ENCODE data around the gene EPHB1. TPM values are rescaled to one million over a fixed set of nuclear protein-coding genes. Genes with fewer than 3 reads are reported as not detected.

EPHB1 gene
- polyA plus RNA-seq, 4 donors: 4.4 to 5.9 (median 5.7) TPM

GRCh38 chr3:134901461-134901860 lies 106.4 kb downstream of the EPHB1 start:
- DNase-seq (ENCODE audit: low read depth in 4 of 4, low spot score in 2 of 4): no peak

GRCh38 chr3:134903837-134904236 lies 108.8 kb downstream of the EPHB1 start:
- no peak for DNase-seq (ENCODE audit: low read depth in 4 of 4, low spot score in 2 of 4)

DNA sequence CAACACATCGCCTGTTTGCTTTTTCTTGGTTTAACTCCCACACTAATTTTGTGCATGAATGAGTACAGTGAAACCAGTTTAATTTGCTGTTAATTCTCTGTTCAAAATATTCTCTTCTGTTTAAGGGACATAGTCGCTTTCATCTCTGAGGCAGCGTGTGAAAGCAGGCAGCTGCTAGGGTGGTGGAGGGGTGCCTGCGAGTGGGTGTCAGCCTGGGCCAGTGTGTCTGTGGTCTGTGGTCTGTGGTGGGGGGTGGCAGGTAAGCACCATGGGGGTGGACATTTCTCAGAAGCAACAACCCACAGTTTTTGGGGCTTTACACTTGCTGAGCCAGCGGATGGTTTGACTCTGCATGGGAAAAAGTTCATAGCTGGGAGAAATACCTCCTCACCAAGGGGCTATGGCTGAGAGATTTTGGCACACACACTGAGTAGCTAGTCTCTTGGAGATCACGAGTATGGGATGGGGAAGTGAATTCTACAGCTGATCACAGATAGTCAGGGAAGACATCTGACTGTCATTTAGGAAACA lies 109.2 kb downstream of the EPHB1 start:
- DNase-seq (ENCODE audit: low read depth in 4 of 4, low spot score in 2 of 4): no peak

DNA sequence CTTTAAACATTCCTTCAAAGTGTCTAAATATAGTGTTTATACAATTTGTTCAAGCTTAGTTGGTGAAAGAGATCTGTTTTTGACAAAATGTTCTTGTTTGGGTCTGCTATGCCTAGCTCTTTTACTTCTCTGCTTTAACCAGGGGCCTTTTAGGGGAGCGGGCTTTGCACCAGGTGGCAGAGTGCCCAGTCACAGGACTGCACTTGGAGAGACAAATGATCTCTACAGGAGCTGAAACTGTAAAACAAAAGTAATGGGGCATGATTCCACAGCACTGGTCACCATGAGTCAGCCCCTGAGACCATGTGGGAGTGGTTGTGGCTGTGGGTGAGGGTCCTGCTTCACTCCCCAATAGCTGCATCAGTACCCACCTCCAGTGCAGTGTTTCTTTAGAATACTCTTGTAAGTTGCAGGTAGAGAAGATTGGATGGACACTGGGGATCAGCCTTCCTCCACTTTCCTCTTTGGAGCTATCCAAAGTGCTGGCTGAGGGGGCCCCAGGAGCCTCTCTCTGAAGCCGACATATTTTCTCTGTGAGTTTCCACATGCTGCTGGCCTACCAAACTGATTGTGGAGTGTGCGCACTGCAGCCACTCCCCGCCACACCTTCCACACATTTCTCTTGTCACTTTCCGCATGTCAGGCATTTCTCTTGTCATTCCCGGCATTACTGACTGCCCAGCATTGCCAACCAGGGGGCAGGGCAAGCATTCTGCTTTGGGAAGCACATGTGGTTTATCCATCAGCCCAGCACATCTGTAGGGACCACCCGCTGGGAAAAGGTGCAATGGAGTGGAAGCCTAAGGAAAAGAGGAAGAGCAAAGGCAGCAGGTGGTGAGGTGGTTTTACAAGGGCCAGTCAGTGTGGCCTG lies 110.0 kb downstream of the EPHB1 start:
- DNase-seq (ENCODE audit: low read depth in 4 of 4, low spot score in 2 of 4): no peak

GRCh38 chr3:134905647-134905935 lies 110.5 kb downstream of the EPHB1 start:
- DNase-seq (ENCODE audit: low read depth in 4 of 4, low spot score in 2 of 4): no peak

DNA sequence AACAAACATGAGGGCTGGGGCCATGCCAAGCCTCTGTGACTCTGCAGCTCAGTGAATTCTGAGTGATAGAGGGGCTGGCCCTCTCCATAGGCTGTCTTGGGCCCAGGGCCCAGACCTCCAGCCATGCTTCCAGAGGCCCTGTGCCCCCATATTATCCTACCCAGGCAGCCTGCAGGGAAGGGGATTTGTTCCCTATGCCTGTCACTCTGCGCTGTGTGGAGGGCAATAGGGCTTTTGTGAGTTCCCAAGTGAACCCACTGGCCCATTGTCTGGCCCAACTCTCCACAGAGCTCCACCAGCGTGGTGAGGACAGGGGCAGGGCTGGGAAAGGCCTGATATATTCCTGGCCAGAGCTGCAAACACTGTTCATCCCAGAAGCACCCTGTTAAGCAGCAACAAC lies 113.2 kb downstream of the EPHB1 start:
- no peak for DNase-seq (ENCODE audit: low read depth in 4 of 4, low spot score in 2 of 4)

DNA sequence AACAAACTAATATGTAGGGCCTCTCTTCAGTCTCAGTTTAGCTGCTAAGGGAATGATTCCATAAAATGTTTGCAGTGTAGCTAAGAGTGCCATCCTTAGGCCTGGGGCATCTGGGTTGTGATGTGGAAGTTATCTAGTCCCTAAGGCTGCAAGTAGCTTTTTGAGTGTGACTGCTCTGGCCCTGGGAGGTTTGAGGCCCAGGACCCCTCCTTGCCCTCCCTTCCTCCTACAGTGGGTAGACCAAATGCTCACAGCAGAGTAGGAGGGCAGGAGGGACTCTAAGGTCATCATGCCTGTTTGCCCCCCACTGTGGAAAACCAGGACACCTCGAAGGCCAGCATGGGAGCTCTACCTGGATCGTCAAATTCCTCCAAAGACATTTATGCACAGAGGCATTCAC lies 115.0 kb downstream of the EPHB1 start:
- DNase-seq (ENCODE audit: low read depth in 4 of 4, low spot score in 2 of 4): no peak

- DNase-seq (ENCODE audit: low read depth in 4 of 4, low spot score in 2 of 4): no peak
Observed at GRCh38 chr3:134911586-134912548, 116.8 kb downstream of the EPHB1 start.

GRCh38 chr3:134916276-134916961 lies 121.4 kb downstream of the EPHB1 start:
- no peak for DNase-seq (ENCODE audit: low read depth in 4 of 4, low spot score in 2 of 4)

GRCh38 chr3:134917631-134918030 lies 122.6 kb downstream of the EPHB1 start:
- no peak for DNase-seq (ENCODE audit: low read depth in 4 of 4, low spot score in 2 of 4)

GRCh38 chr3:134918441-134918840 lies 123.4 kb downstream of the EPHB1 start:
- no peak for DNase-seq (ENCODE audit: low read depth in 4 of 4, low spot score in 2 of 4)

- DNase-seq (ENCODE audit: low read depth in 4 of 4, low spot score in 2 of 4): no peak
Observed at GRCh38 chr3:134922101-134922500, 127.0 kb downstream of the EPHB1 start.

DNA sequence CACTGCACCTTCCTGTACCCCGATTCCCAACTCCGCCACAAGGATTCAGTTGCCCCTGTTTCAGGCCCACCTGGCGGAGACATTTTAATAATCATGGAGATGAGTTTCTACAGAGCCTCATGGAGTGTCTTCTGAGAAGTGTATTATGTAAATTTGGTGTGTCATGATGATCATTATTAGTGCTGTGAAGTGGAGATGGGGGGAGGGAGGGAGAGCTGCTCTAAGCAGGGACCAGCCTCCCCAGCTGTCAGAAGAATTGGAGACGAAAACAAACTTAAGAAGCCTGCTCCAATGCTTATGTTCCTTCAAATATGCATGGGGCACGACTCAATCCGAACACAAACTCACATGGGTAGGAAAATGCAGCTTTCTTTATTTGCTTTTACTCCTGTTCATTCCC lies 127.8 kb downstream of the EPHB1 start:
- DNase-seq (ENCODE audit: low read depth in 4 of 4, low spot score in 2 of 4): no peak

- DNase-seq (ENCODE audit: low read depth in 4 of 4, low spot score in 2 of 4): no peak
Observed at GRCh38 chr3:134923286-134923685, 128.2 kb downstream of the EPHB1 start.

DNA sequence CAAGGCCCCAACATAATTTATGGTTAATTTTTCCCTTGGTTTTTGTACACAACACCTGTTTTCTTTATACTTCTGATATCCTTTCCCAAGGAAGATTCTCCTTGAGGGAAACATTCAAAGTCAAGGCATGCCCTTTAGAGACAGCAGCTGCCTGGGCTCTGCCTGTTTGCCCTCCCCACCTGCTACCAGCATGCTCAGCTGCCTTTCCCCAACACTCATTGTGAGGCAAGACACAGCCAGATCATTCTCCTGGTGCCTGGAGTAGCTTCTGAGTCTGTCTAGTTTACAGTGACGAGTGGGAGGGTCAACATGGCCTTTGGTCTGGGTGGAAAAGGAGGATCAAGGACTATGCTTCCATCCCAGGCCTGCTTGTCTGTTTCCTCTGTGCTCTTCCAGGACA lies 132.5 kb downstream of the EPHB1 start:
- DNase-seq (ENCODE audit: low read depth in 4 of 4, low spot score in 2 of 4): no peak

DNA sequence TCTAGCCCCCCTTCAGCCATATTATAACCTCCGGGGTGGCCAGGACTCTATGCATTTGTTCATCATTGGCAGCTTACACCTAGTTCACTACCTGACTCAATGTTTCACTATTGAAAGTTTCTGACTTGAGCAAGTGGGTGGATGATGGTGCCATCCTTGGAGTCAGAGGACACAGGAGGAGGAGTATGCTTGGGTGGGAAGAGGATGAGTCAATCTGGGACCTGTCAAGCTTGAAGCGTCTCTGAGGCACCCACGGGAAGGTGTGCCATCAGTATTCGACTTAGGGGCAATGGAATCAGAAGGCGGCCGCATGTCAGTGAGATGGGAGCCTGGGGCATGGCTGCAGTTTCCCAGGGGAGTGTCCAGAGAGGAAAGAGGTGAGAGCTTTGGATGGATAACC lies 133.3 kb downstream of the EPHB1 start:
- no peak for DNase-seq (ENCODE audit: low read depth in 4 of 4, low spot score in 2 of 4)

DNA sequence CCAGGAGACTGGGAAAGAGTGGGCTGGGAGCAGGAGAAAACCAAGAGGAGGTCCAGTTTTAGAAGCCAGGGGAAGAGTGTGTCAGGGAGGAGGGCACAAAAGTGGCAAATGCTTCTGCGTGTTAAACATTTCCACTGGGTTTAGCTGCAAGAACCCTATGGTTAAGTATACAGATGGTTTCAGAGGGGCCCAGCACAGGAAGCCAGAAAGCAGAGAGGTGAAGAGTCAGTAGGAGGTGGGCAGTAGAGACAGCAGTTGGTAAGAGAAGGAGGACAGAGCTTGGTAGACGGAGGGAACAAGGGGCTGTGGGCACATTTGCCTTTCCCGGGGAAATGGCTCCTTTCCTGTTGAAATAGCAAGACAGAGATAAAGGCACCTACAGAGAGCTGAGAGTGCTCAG lies 133.8 kb downstream of the EPHB1 start:
- no peak for DNase-seq (ENCODE audit: low read depth in 4 of 4, low spot score in 2 of 4)

GRCh38 chr3:134929976-134930375 lies 134.9 kb downstream of the EPHB1 start:
- no peak for DNase-seq (ENCODE audit: low read depth in 4 of 4, low spot score in 2 of 4)

DNA sequence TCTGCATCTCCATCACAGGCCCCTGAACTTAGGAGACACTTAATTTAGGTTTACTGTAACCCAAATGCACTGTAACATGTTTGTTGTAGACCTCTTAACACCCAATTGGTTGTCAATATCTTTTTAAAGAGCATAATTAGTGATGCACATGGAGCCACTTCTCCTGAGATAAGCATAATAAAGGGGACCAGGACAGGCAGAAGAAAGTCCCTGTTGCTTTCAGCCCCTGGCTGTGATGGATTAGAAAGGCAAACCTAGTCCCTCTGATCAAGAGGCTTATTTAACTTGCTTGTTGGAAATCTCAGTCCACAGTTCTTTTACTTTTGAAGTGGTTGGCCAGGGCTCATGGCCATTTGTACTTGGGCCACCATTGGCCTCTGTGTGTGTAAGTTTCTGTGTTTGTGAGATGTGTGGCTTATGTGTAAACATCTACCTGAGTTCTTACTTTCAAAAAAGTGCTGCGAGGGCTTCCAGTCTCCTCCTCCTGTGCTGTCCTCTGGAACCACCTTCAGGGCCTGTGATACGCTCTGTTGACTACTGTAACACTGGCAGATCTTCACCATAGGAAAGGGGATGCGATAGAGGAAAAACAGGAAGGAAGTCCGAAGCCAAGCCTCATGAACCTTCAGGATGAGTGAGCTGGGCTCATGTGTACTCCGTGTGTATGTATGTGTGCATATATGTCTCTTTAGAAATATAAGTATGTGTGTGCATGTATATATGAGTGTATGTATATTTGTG lies 136.2 kb downstream of the EPHB1 start:
- no peak for DNase-seq (ENCODE audit: low read depth in 4 of 4, low spot score in 2 of 4)

GRCh38 chr3:134932035-134932434 lies 137.0 kb downstream of the EPHB1 start:
- DNase-seq (ENCODE audit: low read depth in 4 of 4, low spot score in 2 of 4): no peak

All from left renal cortex interstitium (tissue), 4 donors.